ENCODE measurements around the gene SNPH. TPM values are rescaled to one million over a fixed set of nuclear protein-coding genes. Genes with fewer than 3 reads are reported as not detected.

SNPH gene
- total RNA-seq, 1 donor, result 1.3 TPM

DNA sequence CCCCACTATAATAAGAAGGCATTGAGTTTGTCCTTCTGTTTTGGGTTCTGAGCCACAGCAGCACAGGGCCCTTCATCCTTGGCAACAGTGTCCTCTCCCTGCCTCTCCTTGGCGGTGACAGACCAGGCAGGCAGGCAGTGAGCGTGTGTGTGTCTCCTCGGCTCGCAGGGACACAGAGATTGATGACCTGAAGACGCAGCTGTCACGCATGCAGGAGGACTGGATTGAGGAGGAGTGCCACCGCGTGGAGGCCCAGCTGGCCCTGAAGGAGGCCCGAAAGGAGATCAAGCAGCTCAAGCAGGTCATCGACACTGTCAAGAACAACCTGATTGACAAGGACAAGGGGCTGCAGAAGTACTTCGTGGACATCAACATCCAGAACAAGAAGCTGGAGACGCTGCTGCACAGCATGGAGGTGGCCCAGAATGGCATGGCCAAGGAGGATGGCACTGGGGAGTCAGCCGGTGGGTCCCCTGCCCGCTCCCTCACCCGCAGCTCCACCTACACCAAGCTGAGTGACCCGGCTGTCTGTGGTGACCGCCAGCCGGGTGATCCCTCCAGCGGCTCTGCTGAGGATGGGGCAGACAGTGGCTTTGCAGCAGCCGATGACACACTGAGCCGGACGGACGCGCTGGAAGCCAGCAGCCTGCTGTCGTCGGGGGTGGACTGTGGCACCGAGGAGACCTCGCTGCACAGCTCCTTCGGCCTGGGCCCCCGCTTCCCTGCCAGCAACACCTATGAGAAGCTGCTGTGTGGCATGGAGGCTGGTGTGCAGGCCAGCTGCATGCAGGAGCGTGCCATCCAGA lies 38.8 kb downstream of the SNPH start:
- no peak for DNase-seq (ENCODE audit: low read depth in 2 of 3, low spot score in 2 of 3)

DNA sequence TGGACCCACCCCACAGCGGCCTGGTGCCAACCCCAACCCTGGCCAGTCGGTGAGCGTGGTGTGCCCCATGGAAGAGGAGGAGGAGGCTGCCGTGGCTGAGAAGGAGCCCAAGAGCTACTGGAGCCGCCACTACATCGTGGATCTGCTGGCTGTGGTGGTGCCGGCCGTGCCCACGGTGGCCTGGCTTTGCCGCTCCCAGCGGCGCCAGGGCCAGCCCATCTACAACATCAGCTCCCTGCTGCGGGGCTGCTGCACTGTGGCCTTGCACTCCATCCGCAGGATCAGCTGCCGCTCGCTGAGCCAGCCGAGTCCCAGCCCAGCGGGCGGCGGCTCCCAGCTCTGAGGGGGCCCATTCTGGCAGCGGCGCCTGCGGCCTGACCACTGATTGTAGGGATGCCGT lies 39.6 kb downstream of the SNPH start:
- DNase-seq (ENCODE audit: low read depth in 2 of 3, low spot score in 2 of 3), result no peak

DNA sequence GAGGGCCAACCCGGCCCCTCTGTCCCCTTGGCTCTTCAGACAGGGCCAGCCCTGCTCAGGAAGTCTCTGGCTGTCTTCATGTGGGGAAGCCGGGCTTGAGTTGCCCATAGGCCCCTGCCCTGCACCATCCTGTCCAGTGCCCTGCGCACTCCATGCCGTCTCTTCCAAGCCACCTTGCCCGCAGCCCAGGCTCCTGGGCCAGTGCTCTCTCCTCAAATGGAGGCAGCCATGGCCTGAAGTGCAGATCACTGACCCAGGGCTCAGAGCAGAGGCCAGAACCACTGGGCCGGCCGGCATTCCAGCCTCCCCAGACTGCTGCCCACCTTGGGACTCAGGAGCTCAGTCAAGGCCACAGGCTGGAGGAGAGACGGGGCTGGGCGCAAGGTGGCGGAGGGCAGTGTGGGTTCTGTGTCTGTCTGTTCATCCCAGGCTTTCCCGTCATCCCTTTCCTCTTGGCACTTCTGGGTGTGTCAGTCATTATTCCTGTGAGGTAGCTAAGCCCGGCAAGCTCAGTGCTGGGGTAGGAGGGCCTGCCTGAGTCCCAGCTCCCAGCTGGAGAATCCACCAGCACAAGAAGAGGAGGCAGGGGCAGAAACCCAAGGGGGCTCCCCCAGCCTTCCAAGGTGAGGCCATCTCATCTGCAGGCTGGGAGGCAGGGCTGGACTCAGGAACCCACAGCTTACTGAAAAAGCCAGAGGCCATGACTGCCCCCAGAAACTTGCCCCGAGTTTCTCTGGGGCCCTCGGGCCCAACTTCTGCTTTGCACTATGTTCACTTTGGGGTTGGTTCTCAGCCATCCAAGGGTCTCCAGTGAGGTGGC lies 40.4 kb downstream of the SNPH start:
- DNase-seq (ENCODE audit: low read depth in 2 of 3, low spot score in 2 of 3), result no peak

DNA sequence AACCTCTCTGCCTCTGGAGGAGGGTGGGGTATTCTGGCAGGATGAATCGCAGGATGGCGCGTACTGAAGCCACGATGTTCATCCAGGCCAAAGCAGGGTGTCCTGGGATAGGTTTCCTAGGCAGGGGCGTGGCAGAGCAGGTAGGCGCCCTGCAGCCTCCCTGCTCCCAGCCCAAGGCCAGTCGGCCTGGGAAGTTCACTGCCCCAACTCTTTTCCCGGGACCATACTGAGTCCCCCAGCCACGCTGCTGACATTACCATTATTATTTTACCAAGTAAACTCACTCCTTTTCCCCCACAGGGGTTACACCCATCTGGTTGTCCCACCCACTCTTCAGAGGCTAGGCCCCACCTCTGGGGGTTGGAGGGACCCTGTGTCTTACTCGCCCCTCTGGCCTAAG lies 41.1 kb downstream of the SNPH start:
- DNase-seq (ENCODE audit: low read depth in 2 of 3, low spot score in 2 of 3), result no peak

DNA sequence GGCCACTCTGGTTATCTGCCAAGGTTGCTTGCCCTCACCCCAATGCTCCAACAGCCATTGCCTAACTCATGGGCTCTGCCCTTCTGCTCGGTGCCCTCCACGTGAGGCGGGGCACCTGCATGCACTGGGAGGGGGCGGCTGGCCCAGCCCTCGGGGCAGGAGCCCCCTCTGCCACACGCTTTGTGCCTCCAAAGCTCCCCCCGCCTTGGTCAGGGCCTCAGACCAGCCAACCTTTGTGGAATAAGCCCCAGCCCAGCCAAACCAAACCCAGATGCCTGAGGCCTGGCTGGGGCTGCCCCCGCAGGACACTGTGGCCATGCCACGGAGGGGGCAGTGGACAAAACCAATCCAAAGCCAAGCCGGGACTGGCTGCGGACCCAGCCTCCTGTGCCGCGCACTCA lies 41.5 kb downstream of the SNPH start:
- DNase-seq (ENCODE audit: low read depth in 2 of 3, low spot score in 2 of 3), result no peak

DNA sequence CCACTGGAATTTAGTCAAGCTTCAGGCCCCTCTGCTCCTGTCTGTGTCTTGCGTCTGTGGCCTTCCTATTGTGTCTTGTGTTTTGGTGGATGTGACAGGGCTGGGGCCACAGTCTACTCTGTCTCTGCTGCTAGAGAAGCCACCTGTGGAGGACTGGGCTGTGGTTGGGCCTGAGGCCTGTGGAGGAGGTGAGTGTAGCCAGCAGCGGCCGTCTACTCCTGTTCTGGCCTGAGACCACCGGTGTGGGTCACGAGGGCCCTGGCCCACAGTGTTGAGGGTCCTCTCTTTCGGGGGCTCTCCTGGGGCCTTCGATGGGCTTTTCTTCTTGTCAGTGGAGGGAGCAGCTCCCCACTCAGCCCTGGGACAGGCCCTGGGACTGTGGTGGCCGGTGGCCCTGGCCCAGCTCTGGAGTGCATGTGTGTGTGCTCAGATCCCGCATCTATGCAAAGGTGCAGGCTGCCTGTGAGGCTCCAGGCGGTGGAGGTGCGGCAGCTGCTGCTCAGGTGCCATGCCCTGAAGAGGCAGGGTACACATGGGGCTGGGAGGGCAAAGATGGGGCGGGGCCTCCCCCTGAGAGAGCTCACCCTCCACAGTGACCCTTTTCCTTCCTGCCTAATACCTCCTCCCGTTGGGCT lies 42.1 kb downstream of the SNPH start:
- no peak for DNase-seq (ENCODE audit: low read depth in 2 of 3, low spot score in 2 of 3)

DNA sequence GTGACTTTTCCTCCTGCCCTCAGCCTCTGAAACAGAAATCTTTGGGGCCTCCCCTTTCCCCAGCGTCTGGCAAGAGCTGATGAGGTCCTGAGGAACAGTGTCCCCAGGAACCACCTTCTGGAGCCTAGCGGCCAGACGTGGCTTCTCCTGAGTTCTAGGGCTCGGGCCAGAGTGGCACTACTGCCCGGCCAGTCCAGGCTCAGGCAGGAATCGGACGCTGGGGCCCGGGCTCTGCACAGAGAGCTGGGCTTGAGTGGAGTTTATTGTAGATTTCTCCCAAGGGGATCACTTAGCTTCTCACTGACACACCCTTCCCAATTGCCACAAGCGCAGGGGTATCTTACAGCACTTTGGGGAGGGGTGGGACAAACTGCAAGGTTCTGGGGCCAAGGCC lies 42.6 kb downstream of the SNPH start:
- DNase-seq (ENCODE audit: low read depth in 2 of 3, low spot score in 2 of 3), result no peak

DNA sequence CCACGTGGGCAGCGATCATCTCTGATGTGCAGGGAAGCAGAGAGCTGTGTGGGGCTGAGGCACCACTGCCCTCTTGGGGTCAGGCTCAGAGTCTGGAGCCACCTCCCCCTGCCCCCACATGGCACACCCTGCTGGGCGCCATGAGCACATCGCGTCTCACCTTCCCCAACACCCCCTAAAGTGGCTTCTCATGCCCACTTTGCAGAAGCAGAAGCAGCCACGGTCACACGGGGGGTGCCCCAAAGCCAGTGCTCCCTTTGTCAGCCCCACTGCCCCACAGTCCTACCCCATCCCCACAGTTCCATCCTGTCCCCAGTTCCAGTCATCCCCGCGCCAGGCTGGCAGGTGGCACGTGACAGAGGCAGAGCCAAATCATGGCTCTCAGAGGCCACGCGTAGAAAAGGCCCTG lies 43.3 kb downstream of the SNPH start:
- no peak for DNase-seq (ENCODE audit: low read depth in 2 of 3, low spot score in 2 of 3)

DNA sequence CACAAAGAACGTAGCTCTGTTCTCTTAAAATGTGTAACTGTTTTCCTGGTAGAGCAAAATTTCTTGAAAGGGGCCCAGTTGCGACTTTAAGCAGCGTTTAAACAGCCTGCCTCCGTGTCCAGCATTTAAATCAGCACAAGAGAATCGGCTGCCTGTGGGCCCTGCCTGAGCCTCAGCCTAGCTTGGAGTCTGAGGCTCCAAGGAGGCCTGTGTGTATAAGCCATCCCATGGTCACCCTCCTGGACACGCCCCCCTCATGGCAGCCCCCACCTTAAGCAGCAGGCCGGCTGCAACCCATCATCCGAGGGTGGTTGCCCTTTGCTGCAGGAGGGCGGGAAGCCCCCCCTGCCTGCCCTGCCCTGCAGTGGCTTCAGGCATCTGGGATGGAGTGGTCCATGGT lies 44.0 kb downstream of the SNPH start:
- no peak for DNase-seq (ENCODE audit: low read depth in 2 of 3, low spot score in 2 of 3)

DNA sequence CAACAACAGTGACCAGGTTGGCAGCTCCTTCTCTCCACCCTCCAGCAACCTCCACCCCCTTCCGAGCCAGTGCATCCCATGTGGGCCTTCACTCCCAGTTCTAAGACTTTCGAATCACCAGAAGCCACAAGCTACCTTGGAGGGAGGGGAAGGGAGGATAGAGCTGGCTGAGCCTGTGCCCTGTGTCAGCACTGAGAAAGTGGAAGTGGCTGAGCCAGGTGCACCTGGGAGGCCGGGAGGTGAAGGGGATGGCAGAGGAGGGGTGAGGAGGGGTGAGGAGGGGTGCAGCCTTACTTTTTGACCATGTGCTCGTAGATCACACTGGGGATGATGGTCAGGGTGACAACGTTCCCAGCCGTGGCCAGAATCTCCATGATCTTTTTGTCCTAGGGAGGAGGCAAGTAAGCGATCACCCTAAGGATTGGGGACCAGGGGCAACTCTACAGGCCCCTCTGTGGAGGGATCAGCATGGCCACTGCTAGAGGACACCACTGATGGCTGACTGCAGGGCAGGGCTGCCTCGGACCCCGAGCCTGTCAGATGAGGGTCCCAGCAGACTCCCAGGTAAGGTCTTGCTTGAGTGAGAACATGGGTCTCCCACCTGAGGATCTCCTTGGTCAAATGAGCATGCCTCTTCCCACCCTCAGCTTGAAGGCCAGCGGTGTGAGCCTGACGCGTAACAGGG lies 44.6 kb downstream of the SNPH start:
- no peak for DNase-seq (ENCODE audit: low read depth in 2 of 3, low spot score in 2 of 3)

DNA sequence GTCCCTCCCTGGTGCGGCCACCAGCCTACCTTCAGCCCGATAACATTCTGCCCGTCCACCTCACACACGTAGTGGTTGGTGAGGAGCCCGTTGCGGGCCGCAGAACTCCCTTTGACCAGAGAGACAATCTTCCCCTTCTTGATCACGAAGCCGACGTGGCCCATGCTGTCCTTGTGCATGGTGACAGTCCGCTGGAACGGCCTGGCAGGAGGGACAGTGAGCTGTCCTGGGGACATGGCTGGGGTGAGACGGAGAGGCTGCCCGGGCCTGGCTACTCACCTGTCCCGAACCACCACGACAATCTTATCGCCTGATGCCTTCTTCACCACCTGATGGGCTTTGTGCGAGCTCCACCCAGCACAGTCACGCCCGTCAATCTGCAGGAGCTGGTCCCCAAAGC lies 46.2 kb downstream of the SNPH start:
- DNase-seq (ENCODE audit: low read depth in 2 of 3, low spot score in 2 of 3), result no peak

DNA sequence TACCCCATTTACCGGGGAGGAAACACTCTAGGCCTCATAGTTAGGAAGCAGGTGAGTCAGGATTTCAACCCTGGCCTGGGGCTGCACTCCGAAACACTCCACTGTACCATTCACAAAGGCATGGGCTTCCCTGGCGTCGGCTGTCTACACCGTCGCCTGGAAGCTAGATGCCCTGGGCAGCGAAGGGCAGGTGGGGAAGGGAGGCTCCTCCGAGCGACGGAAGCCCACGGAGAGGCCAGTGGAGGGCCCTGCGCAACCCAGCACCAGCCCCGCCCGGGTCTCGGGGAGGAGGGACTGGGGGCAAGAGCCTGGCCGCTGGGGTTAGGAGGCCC lies 46.8 kb downstream of the SNPH start:
- DNase-seq (ENCODE audit: low read depth in 2 of 3, low spot score in 2 of 3), result no peak

DNA sequence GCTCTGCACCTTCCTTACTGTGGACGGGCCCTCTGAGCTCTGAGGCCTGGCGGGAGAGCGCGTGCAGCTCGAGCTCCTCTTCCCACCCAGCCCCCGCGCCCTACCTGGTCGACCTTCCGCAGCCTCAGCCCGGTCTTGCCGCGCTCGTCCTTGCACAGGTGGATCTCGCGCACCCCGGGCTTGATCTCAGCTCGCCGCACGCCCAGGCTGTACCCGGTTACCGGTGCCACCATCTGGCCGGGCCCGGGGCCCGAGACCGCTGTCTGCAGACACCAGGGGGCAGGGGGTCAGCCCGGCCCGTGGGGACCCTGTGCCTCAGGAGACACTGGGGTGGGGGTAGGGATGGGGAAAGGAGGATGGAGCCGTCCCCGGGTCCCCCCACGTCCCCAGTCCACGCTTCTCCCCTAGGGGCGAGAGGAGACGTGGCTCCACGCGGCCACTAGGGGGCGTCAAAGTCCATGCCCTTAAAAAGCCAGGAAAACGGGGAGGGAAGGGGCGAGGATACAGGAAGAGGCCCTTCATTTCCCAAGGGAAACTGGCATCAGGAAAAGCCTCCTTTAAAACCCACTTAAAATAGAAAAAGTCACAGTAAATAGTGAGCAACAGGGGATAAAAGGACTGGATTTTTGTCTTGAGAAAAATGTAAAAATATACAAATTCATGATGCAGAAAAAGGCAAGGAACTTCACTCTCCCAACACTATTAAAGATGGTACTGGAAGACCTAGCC lies 47.3 kb downstream of the SNPH start:
- peak; percentile 50 to 61 (median 51) for DNase-seq (ENCODE audit: low read depth in 2 of 3, low spot score in 2 of 3)

DNA sequence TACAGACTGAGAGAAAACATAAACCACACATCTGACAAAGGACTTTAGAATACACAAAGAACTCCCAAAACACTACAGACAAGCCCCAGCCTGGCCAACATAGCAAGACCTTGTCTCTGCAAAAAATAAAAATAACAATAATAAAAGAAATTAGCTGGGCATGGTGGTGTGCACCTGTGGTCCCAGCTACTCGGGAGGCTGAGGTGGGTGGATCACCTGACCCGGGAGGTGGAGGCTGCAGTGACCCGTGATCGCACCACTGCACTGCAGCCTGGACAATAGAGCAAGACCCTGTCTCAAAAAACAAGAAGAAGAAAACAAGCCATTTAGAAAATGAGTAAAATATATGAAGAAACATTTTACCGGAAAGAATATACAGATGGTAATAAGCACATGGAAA lies 49.7 kb downstream of the SNPH start:
- no peak for DNase-seq (ENCODE audit: low read depth in 2 of 3, low spot score in 2 of 3)

DNA sequence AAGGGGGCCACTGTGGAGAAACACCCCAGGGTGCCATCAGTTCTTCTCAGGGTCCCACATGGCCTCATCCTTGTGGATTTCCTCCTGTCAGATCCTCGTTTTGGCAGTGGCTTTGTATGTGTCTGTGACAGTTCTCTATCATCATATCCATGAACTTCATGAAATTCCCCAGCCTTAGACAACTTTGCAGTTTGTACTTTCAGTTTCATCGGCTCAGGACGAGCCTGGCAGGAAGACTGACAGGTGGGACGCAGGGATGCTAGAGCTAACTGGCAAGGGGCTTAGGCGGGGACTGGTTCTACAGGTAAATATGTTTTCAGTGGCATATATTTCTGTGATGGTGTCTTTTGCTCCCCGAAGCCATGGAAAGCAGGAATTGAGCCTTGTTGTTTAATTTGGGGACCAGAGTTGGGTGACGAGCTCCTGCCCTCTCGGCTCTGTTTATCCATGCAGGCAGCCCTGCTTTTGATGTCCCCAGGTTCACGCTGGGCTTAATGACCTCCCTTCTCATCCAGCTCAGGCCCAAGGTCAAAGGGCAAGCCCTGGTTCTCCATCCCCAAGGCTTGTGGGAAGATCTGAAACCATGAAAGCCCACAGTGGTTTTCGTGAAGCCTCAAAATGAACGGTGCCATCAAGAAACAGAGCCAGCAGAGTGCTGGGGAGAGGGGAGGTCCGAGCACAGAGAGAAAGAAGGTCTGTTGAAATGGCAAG lies 51.6 kb downstream of the SNPH start:
- DNase-seq (ENCODE audit: low read depth in 2 of 3, low spot score in 2 of 3), result no peak

DNA sequence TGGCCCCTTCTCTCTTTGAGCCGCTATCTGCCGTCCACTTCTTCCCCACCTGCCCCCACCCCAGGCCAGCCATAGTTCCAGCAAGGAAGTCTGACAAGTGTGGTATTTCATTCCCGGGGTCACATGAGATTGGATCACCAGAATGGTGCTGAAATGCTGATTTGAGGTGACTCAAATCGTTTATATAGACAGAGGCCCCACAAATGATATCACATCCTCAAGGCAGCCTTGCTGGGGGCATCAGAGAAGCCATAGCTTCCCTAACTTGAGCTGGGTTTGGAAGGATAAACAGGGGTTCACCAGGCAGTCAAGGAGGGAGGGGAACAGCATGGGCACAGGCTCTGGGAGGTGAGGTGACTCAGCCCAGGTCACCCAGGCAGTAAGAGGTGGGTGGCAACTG lies 53.0 kb downstream of the SNPH start:
- DNase-seq (ENCODE audit: low read depth in 2 of 3, low spot score in 2 of 3), result no peak

DNA sequence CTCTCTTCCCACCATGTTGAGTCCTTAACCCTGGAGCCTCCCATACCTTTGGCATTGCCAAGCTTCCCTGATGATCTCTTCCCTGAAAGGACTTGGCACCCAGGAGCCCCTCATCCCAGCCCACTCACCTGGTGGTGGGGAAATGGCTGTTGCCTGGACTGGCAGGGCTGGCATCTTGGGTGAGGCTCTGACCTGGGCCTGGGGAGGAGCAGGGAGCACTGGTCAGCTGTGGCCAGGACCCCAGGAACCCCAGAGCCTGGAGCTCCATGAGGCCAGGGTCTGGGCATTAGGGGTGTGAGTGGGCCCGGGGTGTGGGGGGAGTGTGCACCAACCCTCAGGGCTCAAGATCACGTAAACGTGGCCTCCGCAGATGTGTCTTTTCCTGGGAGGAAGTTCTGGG lies 53.4 kb downstream of the SNPH start:
- no peak for DNase-seq (ENCODE audit: low read depth in 2 of 3, low spot score in 2 of 3)

DNA sequence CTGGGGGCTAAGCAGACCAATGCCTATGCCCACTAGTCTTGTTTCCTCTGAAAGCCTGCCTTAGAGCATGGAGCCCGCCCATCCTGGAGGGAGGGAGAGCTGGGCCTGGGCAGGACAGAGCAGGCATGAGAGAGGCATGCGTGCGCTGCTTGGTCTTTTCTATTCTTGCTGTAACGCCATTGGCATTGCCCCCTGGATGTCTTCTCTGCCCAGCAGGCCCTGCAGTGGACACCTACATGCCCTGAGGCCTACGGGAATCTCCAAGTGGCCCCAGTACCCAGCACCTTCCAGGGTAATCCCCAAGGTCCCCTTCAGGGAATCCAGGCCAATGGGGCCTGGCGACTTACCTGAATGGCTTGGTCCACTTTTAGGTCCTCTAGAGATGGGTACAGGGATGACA lies 53.9 kb downstream of the SNPH start:
- no peak for DNase-seq (ENCODE audit: low read depth in 2 of 3, low spot score in 2 of 3)

DNA sequence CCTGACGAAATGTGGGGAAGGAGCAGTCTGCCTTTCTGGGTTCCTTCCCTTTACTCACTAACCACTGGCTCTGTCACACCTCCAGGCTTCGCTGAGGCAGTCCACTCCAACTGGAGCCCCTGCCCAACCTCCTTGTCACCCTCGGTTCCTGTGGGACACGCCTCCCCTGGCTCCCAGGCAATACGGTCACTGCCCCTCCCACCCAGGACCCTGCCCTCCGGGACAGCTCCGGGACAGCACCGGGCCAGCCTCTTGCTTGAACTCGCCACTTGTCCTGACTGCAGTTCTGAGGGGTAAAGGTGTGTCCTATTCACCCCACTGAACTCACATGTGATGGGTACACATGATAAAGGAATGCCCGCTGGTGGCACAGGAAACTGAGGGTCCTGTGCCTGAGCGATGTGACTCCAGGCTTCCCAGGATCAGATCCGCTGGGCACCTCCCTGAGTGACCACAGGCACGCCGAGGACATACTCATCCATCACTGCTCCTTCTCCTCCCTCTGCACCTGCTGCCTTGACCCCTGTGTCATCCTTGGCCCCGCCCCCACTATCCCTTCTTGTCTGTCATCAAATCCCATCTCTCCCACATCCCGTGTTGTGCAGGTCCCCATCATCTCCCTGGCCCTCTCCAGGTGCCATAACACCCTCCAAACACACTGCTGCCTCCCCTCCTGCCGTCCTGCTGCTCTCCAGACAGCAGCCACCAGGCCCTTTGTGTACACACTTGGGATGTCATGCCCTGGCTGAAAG lies 55.0 kb downstream of the SNPH start:
- DNase-seq (ENCODE audit: low read depth in 2 of 3, low spot score in 2 of 3), result no peak

DNA sequence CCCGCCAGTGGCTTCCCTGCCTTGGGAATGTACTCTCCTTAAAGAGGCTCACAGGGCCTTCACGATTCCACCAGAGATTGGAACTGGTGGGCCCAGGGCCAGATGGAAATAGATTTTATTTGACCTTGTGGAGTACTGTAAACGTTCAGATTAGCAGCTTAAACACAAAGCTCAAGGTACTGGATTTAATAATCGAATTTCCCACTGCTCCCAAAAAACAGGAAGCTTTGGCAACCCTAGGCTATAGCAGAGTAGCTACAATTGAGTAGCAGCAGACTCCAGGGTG lies 55.5 kb downstream of the SNPH start:
- DNase-seq (ENCODE audit: low read depth in 2 of 3, low spot score in 2 of 3), result no peak
